ENCODE results near the gene GAREM1.

GAREM1 gene

GRCh38 chr18:32422978-32423740 is 47.5 kb downstream of the GAREM1 start:
- DNase-seq: no peak

- DNase-seq: no peak
Observed at GRCh38 chr18:32422201-32422600, 48.5 kb downstream of the GAREM1 start.

DNA sequence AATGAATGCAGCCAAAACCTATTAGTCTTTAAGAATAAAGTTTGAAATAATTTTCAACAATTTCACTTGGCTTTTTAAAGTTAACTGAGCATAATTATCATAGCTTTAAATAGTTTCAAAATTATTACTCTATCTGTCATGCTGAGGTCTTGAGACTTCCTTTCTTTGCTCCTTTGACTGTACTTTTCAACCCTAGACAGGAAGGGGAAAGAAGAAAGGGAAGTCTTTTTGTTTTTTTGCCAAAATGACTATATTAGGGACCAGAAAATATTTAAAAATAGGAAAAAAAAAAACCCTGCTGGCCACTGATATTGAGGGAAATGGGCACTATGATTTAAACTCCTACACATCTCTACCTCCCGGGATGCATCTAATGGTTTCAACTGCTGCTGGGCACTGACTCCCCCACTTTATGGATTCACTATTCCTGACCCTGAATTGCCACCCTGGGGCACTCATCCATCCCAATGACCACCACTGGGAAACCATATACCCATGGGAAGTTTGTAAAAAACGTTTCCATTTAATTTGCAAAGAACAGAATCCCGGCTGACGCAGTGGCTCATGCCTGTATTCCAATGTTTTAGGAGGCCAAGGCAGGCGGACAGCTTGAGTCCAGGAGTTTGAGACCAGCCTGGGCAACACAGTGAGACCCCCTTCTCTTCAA is 50.5 kb downstream of the GAREM1 start:
- DNase-seq: no peak

GRCh38 chr18:32418148-32418547 is 52.5 kb downstream of the GAREM1 start:
- no peak for DNase-seq

DNA sequence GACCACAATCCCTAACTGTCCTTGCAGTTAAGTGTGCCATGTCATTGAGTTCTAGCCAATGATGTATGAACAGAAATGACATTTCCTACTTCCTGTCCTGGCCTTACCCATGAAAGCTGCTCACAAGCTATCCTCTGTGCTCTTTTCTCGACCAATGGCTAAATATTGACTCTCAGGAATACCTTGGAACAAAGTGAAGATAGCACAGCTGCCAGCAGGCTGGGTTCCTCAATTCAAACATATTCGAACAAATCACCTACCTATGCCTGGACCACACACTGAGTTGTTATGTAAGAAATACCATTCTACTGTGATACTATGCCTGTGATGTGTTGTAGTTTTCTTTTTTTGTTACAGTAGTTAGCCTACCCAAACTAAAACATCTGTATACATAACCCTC is 65.1 kb downstream of the GAREM1 start:
- no peak for DNase-seq

DNA sequence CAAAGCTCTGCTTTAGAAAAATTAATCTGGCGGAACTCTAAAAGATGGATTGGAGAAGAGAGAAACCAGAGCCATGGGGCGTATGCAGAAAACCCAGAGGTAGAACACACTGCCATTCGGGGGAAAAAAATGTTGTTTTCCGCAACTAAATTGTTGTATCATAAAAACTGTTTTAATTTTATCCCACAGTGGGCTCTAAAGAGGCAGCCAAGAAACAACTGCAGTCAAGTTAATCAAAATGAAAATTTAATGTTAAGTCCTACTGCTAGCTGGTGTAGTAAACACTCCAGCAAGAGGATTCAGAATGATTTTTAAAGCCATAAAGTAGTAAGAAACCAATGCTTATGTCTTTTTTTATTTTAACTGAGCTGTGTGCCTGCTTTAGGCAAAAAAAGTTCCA is 69.1 kb downstream of the GAREM1 start:
- DNase-seq: no peak

- no peak for DNase-seq
Observed at GRCh38 chr18:32393407-32393806, 77.3 kb downstream of the GAREM1 start.

- no peak for DNase-seq
Observed at GRCh38 chr18:32391126-32391525, 79.6 kb downstream of the GAREM1 start.

- no peak for DNase-seq
Observed at GRCh38 chr18:32389858-32390257, 80.8 kb downstream of the GAREM1 start.

DNA sequence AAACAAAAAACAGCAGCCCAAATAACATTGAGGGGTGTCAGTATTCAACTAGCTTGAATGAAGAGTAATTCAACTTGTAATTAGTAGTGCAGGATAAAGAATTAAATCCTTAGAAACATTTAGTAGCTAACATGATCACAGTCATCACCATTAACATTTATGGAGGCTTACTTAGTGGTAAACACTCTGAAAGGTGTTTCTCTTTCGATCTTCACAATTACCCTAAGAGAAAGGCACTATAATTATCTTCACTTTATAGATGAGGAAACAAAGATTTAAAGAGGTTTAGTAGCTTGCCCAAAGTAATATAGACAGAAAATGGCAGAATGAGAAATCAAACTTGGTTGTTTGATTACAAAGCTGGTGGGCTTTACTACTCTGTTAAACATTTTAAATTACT is 81.5 kb downstream of the GAREM1 start:
- DNase-seq: no peak

DNA sequence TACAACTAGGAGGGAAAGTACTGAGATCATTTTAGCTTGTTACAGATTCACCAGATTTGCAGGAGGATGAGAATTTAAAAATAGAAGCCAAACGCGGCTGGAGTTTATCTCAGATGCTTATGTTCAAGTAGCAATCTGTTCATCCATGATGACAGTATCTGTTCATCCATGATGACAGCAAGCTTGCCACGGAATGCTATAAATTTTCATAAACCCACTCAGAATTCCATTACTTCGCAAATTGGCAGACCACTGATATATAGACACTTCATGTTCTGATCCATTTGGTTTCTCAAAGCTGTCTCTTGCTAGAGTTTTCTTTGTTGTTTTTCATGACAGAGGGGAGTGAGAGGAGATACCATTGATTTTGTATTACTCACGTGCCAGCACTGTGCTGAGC is 84.2 kb downstream of the GAREM1 start:
- DNase-seq: no peak

- DNase-seq: no peak
Observed at GRCh38 chr18:32383050-32383819, 87.4 kb downstream of the GAREM1 start.

GRCh38 chr18:32381761-32382160 is 88.9 kb downstream of the GAREM1 start:
- DNase-seq: no peak

DNA sequence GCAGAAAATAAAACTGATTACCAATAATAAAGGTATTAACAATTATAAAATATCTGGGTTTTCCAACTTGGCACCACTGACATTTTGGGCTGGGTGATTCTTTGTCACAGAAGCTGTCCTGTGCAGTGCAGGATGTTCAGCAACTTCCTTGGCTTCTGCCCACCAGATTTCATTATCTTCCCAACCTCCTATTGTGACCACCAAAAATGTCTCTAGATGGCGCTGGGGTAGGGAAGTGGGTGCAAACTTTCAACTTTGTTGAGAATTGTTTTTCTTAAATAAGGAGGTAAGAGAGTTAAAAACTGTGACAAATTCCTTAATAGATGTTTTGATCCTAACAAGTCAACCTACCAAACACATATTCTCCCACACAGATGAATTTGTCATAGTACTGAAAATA is 90.1 kb downstream of the GAREM1 start:
- no peak for DNase-seq

GRCh38 chr18:32379891-32380290 is 90.8 kb downstream of the GAREM1 start:
- DNase-seq: no peak

- no peak for DNase-seq
Observed at GRCh38 chr18:32378705-32379104, 92.0 kb downstream of the GAREM1 start.

- DNase-seq: no peak
Observed at GRCh38 chr18:32373995-32374394, 96.7 kb downstream of the GAREM1 start.

- no peak for DNase-seq
Observed at GRCh38 chr18:32373505-32373904, 97.2 kb downstream of the GAREM1 start.

- DNase-seq: no peak
Observed at GRCh38 chr18:32372381-32373061, 98.2 kb downstream of the GAREM1 start.

GRCh38 chr18:32372047-32372380 is 98.7 kb downstream of the GAREM1 start:
- no peak for DNase-seq

DNA sequence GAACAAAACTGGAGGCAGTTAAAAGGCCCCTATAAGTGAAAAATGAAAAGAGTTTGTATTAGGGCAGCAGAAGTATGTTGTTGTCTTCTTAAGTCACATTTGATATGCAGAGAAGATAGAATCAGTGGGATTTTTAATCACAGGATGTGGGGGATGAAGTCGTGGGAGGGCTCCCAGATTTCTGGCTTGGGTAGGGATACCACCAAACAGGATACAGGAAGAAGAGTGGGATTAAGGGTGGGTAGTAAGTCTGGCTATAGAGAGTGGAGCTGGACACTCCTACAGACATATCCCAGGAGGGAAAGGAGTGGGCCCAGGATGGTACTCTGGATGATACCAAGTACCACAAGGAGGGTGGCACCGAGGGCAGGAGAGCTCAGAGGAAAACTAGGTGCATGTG is 99.3 kb downstream of the GAREM1 start:
- no peak for DNase-seq

DNA sequence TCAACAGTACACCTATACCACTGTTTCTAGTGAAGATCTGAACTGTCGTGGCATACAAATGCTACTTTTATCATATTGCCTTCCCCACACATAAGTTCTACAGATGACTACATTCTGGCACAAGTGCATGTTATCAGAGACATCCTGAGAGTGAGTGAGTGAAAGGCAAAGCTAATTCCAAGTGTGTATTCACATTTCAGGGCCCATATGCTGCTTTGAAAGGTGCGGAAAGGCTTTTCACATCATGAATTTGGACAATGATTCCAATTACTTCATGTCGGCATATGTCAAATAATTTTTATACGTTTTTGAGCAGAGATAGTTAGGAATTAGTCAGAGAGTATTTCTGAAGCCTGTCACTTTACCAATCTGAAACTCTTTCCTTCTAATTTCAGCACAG is 101.7 kb downstream of the GAREM1 start:
- no peak for DNase-seq

- DNase-seq: no peak
Observed at GRCh38 chr18:32368170-32368569, 102.5 kb downstream of the GAREM1 start.
